ENCODE measurements around the gene TMEM203. TPM values are rescaled to one million over a fixed set of nuclear protein-coding genes. Genes with fewer than 3 reads are reported as not detected.

The TMEM203 gene
- total RNA-seq, 2 donors from 2014 or later, result 12.0 to 35.2 TPM

- H3K4me3 ChIP-seq, result no peak overlapping the region
- TF ChIP-seq, protein P1, sequence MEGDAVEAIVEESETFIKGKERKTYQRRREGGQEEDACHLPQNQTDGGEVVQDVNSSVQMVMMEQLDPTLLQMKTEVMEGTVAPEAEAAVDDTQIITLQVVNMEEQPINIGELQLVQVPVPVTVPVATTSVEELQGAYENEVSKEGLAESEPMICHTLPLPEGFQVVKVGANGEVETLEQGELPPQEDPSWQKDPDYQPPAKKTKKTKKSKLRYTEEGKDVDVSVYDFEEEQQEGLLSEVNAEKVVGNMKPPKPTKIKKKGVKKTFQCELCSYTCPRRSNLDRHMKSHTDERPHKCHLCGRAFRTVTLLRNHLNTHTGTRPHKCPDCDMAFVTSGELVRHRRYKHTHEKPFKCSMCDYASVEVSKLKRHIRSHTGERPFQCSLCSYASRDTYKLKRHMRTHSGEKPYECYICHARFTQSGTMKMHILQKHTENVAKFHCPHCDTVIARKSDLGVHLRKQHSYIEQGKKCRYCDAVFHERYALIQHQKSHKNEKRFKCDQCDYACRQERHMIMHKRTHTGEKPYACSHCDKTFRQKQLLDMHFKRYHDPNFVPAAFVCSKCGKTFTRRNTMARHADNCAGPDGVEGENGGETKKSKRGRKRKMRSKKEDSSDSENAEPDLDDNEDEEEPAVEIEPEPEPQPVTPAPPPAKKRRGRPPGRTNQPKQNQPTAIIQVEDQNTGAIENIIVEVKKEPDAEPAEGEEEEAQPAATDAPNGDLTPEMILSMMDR (IDR thresholded peaks at IDR 0.05), result no peak
- peaks cover 5% of the 10 kb centered on the region for H3K36me3 ChIP-seq
- no peaks in the 10 kb centered on the region for H3K27me3 ChIP-seq (replicated peaks; ENCODE audit: insufficient read depth)
- no peak overlapping the region for H3K27ac ChIP-seq
- DNase-seq (ENCODE audit: low spot score), result no peak
- H3K9me3 ChIP-seq, result no peaks in the 10 kb centered on the region
- peaks cover 9 to 43% of the 10 kb centered on the region in 2 donors for H3K4me1 ChIP-seq (ENCODE audit: control insufficient read depth in 1 of 2, low read depth in 2 of 2)
- no peak for ATAC-seq (ENCODE audit: insufficient number of reproducible peaks, low FRiP score, low read depth)
Observed at GRCh38 chr9:137237759-137238726, 32.6 kb upstream of the TMEM203 start.

DNA sequence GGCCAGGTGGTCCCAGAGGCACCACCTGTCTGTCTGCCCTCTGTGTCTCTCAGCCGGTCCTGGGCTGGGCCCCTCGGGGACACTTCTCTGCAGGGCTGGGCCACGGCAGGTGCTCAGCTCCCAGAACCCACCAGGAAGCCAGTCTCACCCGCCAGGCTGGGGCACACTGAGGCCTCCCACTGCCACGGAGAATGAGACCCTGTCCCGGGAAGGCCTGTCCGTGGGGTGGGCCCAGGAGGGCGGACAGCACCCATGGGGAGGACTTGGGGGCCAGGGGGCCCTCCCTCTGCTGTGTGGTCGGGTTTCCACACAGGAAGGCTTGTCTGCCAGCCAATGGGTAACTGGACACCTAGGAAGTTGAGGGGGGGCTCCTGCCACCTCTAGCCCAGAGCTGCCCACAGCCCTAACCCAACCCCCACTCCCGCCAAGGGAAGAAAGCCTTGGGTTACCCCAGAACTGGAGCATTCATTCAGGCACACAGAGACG is 31.5 kb upstream of the TMEM203 start:
- no peak overlapping the region for H3K27ac ChIP-seq
- peaks cover 3 to 32% of the 10 kb centered on the region in 2 donors for H3K4me1 ChIP-seq (ENCODE audit: control insufficient read depth in 1 of 2, low read depth in 2 of 2)
- TF ChIP-seq, protein P1 (IDR thresholded peaks at IDR 0.05), result no peak
- H3K36me3 ChIP-seq, result no peaks in the 10 kb centered on the region
- no peaks in the 10 kb centered on the region for H3K9me3 ChIP-seq
- ATAC-seq (ENCODE audit: insufficient number of reproducible peaks, low FRiP score, low read depth), result no peak
- DNase-seq (ENCODE audit: low spot score), result no peak
- no peak overlapping the region for H3K4me3 ChIP-seq
- H3K27me3 ChIP-seq (replicated peaks; ENCODE audit: insufficient read depth), result no peaks in the 10 kb centered on the region

- peak overlapping the region; percentile 32 for H3K4me3 ChIP-seq
- no peak overlapping the region for H3K27ac ChIP-seq
- peaks cover 3 to 29% of the 10 kb centered on the region in 2 donors for H3K4me1 ChIP-seq (ENCODE audit: control insufficient read depth in 1 of 2, low read depth in 2 of 2)
- ATAC-seq (ENCODE audit: insufficient number of reproducible peaks, low FRiP score, low read depth), result no peak
- TF ChIP-seq, protein P1 (IDR thresholded peaks at IDR 0.05), result peak; percentile 99
- no peaks in the 10 kb centered on the region for H3K27me3 ChIP-seq (replicated peaks; ENCODE audit: insufficient read depth)
- no peaks in the 10 kb centered on the region for H3K36me3 ChIP-seq
- peak; percentile 45 for DNase-seq (ENCODE audit: low spot score)
- H3K9me3 ChIP-seq, result no peaks in the 10 kb centered on the region
Observed at GRCh38 chr9:137236238-137236935, 30.9 kb upstream of the TMEM203 start.

DNA sequence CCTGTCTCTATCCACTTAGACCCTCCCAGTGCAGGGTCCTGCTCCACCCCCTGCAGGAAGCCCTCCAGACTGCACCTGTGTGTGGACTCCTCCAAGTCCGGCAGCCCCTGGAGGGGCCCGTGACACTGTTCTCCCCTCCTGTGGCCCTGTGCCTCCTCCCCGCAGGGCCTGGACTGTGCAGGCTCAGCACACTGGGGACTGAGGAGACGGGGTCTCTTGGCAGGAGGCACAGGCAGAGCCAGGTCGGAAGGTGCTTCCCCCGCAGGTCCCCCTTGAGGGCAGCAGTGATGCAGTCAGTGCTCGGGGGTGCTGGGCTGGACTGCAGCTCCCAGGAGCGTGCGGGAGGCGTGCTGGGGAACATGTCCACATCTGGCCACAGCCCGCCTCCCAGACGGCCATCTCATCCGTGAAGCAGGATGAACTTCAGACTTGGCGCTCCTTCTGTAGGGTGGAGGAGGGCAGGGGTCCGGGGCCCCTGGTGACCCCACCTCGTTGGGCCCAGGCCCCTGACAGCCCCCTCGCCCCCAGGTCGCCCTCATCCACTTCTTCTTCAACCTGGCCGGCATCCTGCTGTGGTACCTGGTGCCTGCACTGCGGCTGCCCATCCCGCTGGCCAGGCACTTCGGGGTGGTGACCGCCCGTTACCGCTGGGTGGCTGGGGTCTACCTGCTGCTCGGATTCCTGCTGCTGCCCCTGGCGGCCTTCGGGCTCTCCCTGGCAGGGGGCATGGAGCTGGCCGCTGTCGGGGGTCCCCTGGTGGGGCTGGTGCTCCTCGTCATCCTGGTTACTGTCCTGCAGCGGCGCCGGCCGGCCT is 30.2 kb upstream of the TMEM203 start:
- no peak for DNase-seq (ENCODE audit: low spot score)
- Histone ChIP-seq H3K4me1 (ENCODE audit: control insufficient read depth in 1 of 2, low read depth in 2 of 2) (peaks cover 3 to 29% of the 10 kb centered on the region in 2 donors), H3K27ac (no peak overlapping the region), H3K9me3 (no peaks in the 10 kb centered on the region), H3K36me3 (no peaks in the 10 kb centered on the region), H3K27me3 (replicated peaks; ENCODE audit: insufficient read depth) (no peaks in the 10 kb centered on the region), H3K4me3 (peak overlapping the region; percentile 32)
- ATAC-seq (ENCODE audit: insufficient number of reproducible peaks, low FRiP score, low read depth), result no peak
- TF ChIP-seq, protein P1 (IDR thresholded peaks at IDR 0.05), result no peak
